Ovary (tissue), 9 donors: Measurements from ENCODE around the gene CTIF. TPM values are rescaled to one million over a fixed set of nuclear protein-coding genes. Genes with fewer than 3 reads are reported as not detected.

Experiments
- DNase-seq, 5 donors: peaks; one replicate each; pipeline ENCODE4 v3.0.0-alpha.2; 2019 to 2020
- H3K27ac ChIP-seq, 2 donors: fragments of 200-600 bp; one replicate each; pipeline versions ENCODE4 v1.5.1 to v1.8.0; 2019 to 2022
- H3K27me3 ChIP-seq: fragments of 200-600 bp; one replicate; pipeline ENCODE4 v1.8.0; 2022
- H3K36me3 ChIP-seq: fragments of 200-600 bp; sonication (generic); one replicate; pipeline ENCODE4 v1.5.1; 2019
- H3K4me1 ChIP-seq: one replicate; pipeline ENCODE4 v1.8.1; 2013; ENCODE audit warnings: mild to moderate bottlenecking, moderate library complexity; ENCODE audit not compliant: insufficient read depth
- H3K4me3 ChIP-seq: fragments of 200-600 bp; sonication (generic); one replicate; pipeline ENCODE4 v1.5.1; 2017
- H3K9me3 ChIP-seq, 2 donors: fragments of 200-600 bp in 1 of 2; sonication (generic) in 1 of 2; one replicate each; pipeline versions ENCODE4 v1.5.1 to v1.8.1; 2013 to 2019; ENCODE audit warnings: mild to moderate bottlenecking in 1 of 2, moderate library complexity in 1 of 2
- EP300 ChIP-seq: sonication (generic); formaldehyde crosslinking; IDR thresholded peaks from one replicate; pipeline ENCODE4 v1.6.1; 2017; ENCODE audit warnings: antibody characterized with exemption
- POLR2A ChIP-seq: fragments of 450-650 bp; IDR thresholded peaks from one replicate; pipeline ENCODE4 v1.6.1; 2017; ENCODE audit warnings: antibody characterized with exemption, mild to moderate bottlenecking, moderate library complexity
- WGBS, 3 donors: extraction: QIAGEN DNeasy Blood & Tissue Kit in 1 of 3; methylation state at CpG; one replicate each; pipeline versions ENCODE4 v1.1.5 to v1.1.7; 2013 to 2017; 5-methylcytosine and 5-hydroxymethylcytosine counted together
- intact Hi-C, 4 donors: fragments of 100-400 bp; cut with DNase I; formaldehyde crosslinking; loops; one replicate each; pipeline versions ENCODE4 v1.11.0 to v1.15.1; 2022 to 2023
- polyA plus RNA-seq, 2 donors: library from polyadenylated mRNA; stranded (reverse); fragments of 200-250 nt in 1 of 2; fragments of 350-450 nt in 1 of 2; fragmentation: Illumina TruSeq in 1 of 2; extraction: RNeasy Lipid Tissue Mini Kit (QIAGEN cat#74804) in 1 of 2; gene quantifications; one replicate each; pipeline ENCODE4 v1.2.3, GENCODE V29; 2013 to 2014
- total RNA-seq, 7 donors: library from RNA; depleted of rRNA in 2 of 7; stranded (reverse); fragments of >200 nt in 2 of 7; fragmentation: NEBNext Ultra II Directional in 3 of 7; extraction: Animal tissue kit (Norgen Biotek cat#: 25700) in 3 of 7; gene quantifications; one replicate each; pipeline versions ENCODE4 v1.1.0 to v1.2.4, GENCODE V29; 2016 to 2023
- TF ChIP-seq, protein P1 (sequence below), 3 donors: fragments of 450-650 bp in 2 of 3; fragments of 200-600 bp in 1 of 3; IDR thresholded peaks; one replicate each; pipeline versions ENCODE4 v1.5.1 to v1.8.0; 2016 to 2022; ENCODE audit warnings: antibody characterized with exemption in 3 of 3, mild to moderate bottlenecking in 1 of 3
- donor health status: DM: no; HTN: no; CAD: no; lungs with moderate emphysema.
- donor health status: DM: no; HTN: no; CAD: no.
- donor health status: Bipolar disorder and iron deficiency.
- donor health status: DM: yes; HTN: yes; CAD: no.
- donor health status: DM: no; HTN: no; CAD: no.
- donor health status: DM: yes; HTN: yes; CAD: no.

Gene CTIF
- total and polyA plus RNA-seq, 9 donors = 18.5 to 94.1 (median 75.2) TPM

GRCh38 chr18:48666613-48667012 is 127.8 kb downstream of the CTIF start:
- H3K27ac ChIP-seq = no peak overlapping the region
- 94 to 97% (median 94%) methylated on average over 4 of the region's 4 CpGs for WGBS, 3 donors
- peaks cover 2% of the 10 kb centered on the region for H3K4me1 ChIP-seq
- peak in 1 of 5 donors; percentile 4 for DNase-seq
- TF ChIP-seq EP300 (no peak), POLR2A (no peak)
- TF ChIP-seq, protein P1, sequence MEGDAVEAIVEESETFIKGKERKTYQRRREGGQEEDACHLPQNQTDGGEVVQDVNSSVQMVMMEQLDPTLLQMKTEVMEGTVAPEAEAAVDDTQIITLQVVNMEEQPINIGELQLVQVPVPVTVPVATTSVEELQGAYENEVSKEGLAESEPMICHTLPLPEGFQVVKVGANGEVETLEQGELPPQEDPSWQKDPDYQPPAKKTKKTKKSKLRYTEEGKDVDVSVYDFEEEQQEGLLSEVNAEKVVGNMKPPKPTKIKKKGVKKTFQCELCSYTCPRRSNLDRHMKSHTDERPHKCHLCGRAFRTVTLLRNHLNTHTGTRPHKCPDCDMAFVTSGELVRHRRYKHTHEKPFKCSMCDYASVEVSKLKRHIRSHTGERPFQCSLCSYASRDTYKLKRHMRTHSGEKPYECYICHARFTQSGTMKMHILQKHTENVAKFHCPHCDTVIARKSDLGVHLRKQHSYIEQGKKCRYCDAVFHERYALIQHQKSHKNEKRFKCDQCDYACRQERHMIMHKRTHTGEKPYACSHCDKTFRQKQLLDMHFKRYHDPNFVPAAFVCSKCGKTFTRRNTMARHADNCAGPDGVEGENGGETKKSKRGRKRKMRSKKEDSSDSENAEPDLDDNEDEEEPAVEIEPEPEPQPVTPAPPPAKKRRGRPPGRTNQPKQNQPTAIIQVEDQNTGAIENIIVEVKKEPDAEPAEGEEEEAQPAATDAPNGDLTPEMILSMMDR (IDR thresholded peaks at IDR 0.05) = no peak
- peaks cover 0 to 6% of the 10 kb centered on the region in 2 donors for H3K9me3 ChIP-seq
- peaks cover 6% of the 10 kb centered on the region for H3K36me3 ChIP-seq
- no peaks in the 10 kb centered on the region for H3K27me3 ChIP-seq
- intact Hi-C loops = no loop called here
- no peak overlapping the region for H3K4me3 ChIP-seq

GRCh38 chr18:48667276-48668254 is 128.7 kb downstream of the CTIF start:
- intact Hi-C loops = no loop called here

DNA sequence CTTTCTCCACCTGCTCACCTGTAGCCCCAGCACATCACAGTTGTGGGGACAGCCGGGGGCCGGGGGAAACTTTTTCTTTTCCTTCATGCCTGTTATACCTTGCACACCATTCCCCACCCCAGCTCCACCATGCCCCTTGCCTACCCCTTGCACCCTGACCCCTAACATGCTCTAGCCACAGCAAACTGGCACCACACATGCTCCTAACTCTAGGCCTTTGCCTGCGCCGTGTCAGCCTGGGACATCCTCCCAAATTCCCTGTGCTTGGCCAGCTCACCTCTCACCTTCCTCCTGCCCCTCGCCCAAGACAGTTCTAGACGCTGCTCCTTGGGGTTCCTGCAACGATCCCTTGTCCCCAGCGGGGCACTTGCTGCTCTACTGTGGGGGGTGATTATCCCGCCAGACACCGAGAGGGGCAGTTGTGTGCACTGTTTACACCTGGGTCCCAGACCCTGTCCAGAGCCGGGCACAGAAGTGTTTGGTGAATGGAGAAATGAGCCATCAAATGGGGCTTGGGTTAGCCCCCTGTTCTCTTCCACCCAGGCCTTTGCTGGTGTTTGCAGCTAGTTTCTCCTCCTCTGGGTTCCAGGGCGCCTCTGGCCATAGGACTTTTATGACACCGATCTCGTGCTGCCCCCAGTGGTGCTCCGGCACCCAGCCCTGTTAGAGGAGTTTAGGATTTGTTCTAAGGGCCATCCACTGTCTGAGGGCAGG is 129.8 kb downstream of the CTIF start:
- H3K4me3 ChIP-seq = no peak overlapping the region
- no peaks in the 10 kb centered on the region for H3K4me1 ChIP-seq
- DNase-seq = peak in 4 of 5 donors; percentile 7 to 22 (median 10)
- WGBS, 3 donors = 89 to 92% (median 91%) methylated on average over 15 of the region's 15 CpGs
- intact Hi-C loops = no loop called here
- H3K36me3 ChIP-seq = peaks cover 6% of the 10 kb centered on the region
- TF ChIP-seq POLR2A = no peak
- no peak for TF ChIP-seq EP300
- TF ChIP-seq, protein P1 (IDR thresholded peaks at IDR 0.05) = no peak
- H3K27ac ChIP-seq = no peak overlapping the region
- no peaks in the 10 kb centered on the region for H3K27me3 ChIP-seq
- H3K9me3 ChIP-seq = peaks cover 0 to 6% of the 10 kb centered on the region in 2 donors

More at GRCh38 chr18:48667276-48668254, 128.7 kb downstream of the CTIF start:
- DNase-seq = peak in 3 of 5 donors; percentile 9 to 17 (median 17)
- H3K36me3 ChIP-seq = peaks cover 6% of the 10 kb centered on the region
- no peaks in the 10 kb centered on the region for H3K27me3 ChIP-seq
- 90 to 94% (median 92%) methylated on average over 13 of the region's 13 CpGs for WGBS, 3 donors
- H3K9me3 ChIP-seq = peaks cover 0 to 6% of the 10 kb centered on the region in 2 donors
- H3K4me3 ChIP-seq = no peak overlapping the region
- no peak overlapping the region for H3K27ac ChIP-seq
- TF ChIP-seq EP300 = no peak
- no peak for TF ChIP-seq POLR2A
- TF ChIP-seq, protein P1 (IDR thresholded peaks at IDR 0.05) = no peak
- no peaks in the 10 kb centered on the region for H3K4me1 ChIP-seq

DNA sequence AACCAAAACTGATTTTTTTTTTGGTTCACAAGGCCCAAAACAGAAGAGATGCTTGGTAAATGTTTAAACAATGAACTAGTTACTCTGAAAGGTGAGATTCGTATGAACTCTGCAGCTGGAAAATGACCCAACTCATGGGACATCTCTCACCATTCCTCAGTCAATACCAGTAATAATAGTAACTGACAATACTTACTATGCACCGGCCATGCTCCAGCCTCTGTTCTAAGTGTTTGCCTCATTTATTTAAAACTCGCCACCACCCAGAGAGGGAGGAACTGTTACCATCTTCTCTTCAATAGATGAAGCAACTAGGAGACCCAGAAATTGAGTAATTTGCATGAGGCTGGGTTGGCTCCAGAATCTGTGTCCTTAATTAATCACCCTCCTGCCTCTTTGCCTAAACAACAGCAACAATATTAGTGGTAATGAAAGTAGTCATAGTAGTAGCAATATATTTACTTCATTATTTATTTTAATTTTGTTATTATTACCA is 130.4 kb downstream of the CTIF start:
- DNase-seq = no peak
- peaks cover 6% of the 10 kb centered on the region for H3K36me3 ChIP-seq
- H3K4me3 ChIP-seq = no peak overlapping the region
- no peaks in the 10 kb centered on the region for H3K4me1 ChIP-seq
- intact Hi-C loops = no loop called here
- no peaks in the 10 kb centered on the region for H3K27me3 ChIP-seq
- peaks cover 0 to 6% of the 10 kb centered on the region in 2 donors for H3K9me3 ChIP-seq
- TF ChIP-seq EP300 (no peak), POLR2A (no peak)
- TF ChIP-seq, protein P1 (IDR thresholded peaks at IDR 0.05) = no peak
- no peak overlapping the region for H3K27ac ChIP-seq
- WGBS, 3 donors = 91 to 98% (median 93%) methylated on average over 3 of the region's 3 CpGs
